ENCODE results near the gene IRF4.

The IRF4 gene

DNA sequence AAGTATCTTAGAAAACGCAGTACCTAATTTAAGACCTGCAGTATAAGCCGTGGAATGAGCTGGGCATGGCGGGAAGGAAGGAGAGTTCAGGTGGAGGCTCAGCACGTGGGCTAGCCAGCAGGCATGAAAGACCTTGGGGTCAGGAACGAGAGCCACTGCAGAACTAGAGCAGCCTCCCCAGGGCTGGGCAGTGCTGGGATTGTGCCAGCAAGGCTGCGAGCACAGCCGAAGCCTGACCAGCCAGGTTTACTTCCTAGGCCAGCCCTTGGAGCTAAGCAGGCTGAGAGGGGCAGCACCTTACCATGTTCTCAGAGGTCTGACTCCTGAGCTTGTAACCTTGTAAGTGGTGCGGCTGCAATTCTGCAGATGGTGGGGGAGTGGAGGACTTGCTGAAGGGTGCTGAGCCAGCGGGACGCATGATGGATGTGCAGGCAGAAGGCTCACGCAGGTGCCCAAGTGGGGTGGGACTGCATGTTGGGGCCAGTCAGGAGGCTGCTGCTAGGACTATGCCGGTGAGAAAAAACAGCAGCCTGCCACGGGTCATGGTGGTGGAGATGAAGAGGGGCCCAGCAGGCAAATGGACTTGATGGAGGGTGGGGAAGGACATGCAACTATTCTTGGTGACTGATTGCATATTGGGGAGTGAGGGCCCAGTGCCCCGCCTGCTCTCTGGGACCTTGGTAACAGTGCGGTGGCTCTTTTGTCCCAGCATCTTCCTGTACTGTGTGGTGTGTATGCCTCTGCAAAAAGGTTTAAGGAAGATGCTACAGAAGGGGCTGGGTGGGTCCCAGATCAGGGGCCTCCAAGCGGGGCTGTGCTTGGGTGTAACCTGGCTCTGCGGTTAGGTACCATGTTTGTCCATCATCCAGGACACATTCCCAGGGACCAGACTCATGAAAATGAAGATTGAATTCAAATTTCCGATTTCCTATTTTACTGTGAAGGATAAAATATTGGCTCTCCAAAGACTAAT is 37.6 kb upstream of the IRF4 start:
- DNase-seq (ENCODE audit: low read depth in 2 of 2), result no peak

DNA sequence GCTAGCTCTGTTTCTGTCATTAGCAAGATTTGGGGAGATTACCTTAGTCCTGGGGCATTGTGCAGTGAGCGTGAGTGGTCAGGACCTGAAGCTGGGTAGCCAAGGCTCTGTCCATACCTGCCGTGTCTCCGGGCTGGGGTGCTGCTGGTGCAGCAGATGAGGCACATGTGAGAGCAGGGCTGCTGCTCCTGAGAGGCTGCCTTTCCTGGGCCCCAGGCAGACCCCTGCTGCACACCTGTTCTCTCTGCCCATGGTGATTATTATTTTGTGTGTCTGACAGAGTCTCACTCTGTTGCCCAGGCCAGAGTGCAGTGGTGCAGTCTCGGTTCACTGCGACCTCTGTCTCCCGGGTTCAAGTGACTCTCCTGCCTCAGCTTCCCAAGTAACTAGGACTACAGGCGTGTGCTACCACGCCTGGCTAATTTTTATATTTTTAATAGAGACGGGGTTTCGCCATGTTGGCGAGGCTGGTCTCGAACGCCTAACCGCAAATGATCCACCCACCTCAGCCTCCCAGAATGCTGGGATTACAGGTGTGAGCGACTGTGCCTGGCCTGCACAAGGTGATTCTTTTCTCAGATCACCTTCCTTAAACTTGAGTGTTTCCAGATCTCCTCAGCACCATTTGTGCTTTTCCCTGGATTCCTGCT is 36.8 kb upstream of the IRF4 start:
- DNase-seq (ENCODE audit: low read depth in 2 of 2), result no peak

DNA sequence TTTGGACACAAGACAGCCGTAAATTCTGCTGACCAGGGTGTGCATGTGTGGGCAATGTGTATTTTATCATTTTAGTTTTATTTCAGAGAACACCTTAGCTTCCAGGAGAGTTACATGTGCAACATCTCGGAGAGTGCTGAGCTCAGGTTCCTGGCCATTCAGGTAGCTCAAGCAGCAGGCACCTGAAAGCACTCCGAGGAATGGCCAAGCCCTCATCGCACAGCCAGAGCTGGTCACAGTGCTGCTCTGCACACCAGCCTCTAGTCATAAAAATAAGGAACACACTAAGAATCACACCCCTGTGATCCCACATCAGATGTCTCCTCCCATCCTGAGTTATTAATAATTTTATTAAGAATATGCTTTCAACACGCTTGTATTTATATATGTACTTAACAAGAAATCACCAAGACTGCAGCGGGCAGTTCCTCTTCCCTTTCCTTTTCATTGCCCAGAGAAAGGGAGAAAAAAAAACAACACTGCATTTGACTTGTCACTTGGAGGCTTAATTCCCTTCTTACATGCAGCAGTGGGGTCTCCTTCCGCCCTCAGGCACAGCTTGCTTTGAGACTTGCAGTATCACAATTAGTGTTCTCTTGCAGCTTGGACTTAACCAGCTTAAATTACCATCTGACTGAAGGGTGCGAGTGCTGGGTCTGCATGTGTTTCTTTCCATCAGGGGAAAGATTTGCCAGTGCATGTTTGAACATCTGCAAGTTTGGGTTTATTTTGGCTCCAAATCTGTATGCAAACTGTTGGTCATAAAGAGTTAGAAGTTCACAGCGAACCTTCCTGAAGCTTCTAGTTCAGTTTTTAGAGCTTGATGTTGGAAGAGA is 36.0 kb upstream of the IRF4 start:
- no peak for DNase-seq (ENCODE audit: low read depth in 2 of 2)

DNA sequence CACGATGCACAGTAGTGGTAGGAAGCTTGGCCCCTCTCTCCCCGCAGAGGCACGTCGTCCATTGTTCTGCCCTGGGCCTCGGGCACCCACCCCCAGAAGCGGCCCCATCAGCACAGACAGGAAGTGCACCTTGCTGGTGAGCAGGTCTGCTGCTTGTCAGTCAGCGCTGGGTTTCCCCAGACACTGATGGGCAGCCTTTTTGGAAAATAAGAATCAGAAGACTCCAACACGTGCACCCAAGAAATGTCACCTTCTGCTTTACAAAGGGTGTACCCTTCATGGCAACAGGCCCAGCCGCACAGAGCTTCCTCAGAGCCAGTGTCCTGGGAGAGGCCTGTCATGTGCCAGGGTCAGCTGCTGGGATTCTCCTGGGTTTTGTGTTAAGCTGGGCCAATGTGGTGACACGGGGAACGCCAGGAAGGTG is 34.7 kb upstream of the IRF4 start:
- DNase-seq (ENCODE audit: low read depth in 2 of 2), result no peak

DNA sequence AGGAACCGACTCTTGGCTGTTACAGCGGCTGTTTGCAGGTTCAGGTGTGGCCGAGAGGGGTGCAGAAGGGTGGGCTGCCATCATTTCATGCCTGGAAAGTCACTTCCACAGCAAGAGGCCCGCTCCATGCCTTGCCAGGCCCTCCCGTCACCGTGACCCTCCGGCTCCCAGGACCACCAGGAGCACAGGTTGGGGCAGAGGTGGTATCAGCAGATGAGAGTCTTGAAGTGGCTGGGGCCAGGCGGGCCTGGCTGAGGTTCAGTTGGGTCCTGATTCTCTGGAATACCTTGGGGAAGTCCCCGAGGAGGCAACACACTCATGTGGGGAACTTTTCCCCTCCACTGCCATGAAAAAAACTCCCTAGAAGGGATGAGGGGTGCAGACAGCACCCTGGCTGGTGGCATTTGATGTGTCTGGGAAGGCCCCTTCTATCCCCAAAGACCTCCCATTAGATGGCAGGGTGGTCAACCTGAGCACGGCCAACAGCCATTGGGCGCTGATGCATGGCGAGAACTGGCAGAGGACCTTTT is 34.2 kb upstream of the IRF4 start:
- DNase-seq (ENCODE audit: low read depth in 2 of 2), result no peak

DNA sequence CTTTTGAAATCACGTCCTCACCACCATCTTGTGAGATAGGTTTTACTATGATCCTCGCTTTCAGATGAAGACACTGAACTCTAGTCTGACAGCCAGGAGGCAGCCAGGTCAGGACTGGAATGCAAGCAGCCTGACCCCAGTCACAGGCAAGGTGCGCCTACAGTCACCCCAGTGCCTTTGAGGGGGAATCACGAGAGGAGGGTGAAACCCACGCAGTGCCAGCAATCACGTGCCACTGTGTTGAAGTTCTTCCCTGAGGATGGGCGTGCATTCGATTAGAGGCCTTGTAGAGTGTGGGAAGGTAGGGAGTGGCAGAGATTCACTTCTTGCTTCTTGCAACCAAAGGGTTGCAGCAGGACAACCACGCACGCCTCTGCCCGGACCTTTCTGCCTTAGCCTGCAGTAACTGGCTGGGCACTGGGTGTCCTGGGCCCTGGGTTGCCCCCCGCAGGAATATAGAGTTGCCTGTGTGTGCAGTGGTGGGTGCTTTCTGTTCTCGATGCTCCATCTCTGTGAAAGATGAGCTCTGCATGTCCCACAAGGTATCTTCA is 33.7 kb upstream of the IRF4 start:
- no peak for DNase-seq (ENCODE audit: low read depth in 2 of 2)

DNA sequence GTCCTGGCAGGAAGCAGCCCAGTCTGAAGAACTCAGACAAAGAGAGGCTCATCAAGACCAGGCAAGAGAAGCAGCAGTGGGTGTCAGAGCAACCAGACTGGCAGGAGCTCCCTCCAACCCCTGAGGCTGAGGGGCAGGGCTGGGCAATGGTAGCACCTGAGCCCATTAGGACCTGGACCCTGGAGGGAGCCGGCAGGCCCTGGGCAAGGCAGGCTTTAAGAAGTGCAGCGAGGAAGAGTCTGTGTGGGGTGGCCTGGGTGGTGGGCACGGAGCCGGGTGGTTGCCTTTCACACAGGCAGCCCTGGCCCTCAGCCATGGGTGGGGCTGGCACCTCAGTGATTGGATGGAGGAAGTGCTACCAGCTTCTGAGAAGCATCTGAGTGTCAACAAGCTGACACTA is 33.1 kb upstream of the IRF4 start:
- DNase-seq (ENCODE audit: low read depth in 2 of 2), result no peak

DNA sequence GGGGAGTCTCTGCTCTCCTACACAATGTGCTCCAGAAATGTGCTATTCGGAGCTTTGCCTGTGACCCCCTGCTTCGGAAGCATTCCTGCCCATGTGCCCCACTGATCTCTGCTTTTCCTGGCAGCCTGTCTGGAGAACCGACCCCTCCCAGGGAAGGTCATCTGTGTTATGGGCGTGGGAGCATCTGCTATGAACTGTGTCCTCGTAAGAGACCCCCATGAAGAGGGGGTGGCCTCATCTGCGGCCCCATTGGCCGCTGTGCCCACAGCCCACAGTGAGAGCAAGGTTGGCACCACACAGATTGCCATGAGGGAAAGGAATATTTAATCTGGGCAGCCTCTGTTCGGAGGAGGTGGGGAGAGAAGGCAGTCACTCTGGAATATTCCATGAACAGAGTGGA is 32.7 kb upstream of the IRF4 start:
- DNase-seq (ENCODE audit: low read depth in 2 of 2), result no peak

DNA sequence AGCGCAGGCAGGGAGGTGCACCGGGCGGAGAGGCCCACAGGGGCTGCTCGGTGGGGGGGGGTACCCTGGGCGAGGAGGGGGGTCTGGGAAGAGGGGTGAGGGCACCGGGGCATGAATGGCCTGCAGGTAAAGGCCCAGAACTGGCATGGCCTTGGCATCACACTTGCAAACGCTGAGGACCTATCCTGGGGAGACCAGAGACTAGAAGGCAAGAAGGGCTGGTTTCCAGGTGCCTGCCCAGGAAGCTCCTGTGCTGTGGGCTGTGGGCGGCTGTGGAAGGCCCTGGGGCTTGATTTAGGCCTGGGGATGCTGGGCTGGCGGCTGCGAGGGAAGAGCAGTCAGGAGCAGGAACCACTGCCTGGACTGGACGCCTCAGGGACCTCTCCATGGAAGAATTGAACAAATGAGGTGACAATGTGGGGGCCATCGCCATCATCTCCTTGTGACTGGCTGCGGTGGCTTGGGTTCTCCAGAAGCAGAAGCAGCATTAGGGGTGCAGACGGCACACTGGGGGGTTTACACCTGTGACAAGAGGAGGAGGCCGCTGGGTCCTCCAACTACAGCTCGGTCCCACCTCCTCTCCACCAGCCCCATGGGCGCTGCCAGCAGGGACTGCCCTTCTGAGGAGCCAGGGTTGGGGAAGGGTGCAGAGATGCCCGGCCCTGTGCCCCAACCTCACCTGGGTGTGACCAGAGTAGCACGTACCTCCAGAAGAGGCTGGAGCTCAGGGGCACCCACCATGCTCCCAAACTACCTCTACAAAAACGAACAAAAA is 32.1 kb upstream of the IRF4 start:
- DNase-seq (ENCODE audit: low read depth in 2 of 2), result no peak

DNA sequence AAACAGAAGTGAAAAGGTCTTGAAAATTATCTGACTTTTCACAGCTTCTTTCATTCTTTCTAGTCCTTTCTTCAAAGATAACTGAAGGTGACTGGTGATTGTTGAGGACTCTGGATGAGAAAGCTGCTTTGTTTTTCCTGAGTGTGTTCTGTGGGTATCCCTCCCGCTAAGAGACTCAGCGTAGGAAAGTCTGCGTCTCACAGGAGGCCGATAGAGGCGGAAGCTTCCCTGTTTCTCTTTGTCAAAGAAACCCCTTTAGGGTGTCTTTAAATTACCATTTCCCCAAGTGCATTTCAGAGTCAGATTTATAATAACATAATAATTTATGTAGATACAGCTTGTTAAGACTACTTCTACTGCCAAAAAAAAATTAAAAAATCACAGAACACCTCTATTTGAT is 31.2 kb upstream of the IRF4 start:
- DNase-seq (ENCODE audit: low read depth in 2 of 2), result no peak

DNA sequence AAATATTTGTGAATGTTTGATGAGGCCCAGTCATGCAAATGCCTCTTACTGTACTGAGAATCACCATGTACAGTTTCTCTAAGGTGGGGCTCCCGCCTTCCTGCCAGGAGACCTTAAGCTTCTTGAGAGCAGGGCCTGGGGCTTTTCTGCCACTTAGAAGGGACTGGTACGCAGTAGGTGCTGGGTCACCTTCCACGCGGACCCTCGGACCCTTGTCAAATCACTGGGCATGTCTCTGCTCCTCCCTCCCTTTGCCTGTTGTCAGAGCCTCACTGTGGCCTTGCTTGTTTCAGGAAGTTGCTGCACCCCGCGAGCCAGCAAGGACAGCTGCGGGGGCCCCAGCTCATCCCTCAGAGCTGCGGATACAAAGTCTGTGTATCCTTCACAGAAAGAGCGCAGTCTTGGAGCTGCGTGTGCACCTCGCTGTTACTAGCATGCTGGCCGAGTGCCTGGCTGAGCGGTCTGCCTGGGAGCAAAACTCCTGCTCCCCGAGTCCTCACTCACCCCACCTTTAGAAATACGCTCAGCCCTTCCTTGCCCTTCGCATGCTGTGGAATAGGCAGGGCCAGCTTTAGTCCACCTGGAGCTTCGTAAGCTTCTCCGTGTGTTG is 30.7 kb upstream of the IRF4 start:
- DNase-seq (ENCODE audit: low read depth in 2 of 2), result no peak

DNA sequence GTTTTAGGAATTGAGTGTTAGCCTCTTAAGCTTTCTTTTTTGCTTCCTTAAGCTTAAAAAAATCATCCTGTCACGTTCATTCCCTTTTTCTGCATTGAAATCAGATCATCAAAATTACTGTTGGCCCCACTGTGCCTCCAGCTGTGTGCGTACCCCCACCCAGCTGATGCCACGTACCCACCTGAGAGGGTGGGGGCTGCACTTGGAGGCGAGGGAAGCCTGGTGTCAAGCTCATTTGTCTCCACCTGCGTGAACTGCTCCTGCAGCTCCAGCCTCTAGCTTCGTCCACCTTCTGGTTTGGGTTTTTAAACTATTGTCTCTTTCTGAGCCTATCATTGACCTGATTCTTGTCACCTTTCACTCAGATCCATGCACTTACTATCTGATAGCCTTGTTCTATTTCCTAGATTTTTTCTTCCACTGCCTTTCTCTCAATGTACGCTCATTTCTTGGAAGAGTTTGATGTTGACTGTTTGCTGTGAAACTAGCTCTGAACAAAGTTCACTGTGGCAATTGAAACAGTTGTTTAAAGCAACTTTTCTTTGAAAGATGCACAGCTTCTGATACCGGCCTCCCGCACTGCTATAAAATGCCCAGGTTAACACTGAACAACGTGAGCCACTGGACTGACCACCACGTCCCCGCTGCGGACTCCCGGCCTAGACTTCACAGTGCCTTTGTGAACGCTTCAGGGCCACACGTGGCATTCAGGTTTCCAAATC is 30.0 kb upstream of the IRF4 start:
- no peak for DNase-seq (ENCODE audit: low read depth in 2 of 2)

DNA sequence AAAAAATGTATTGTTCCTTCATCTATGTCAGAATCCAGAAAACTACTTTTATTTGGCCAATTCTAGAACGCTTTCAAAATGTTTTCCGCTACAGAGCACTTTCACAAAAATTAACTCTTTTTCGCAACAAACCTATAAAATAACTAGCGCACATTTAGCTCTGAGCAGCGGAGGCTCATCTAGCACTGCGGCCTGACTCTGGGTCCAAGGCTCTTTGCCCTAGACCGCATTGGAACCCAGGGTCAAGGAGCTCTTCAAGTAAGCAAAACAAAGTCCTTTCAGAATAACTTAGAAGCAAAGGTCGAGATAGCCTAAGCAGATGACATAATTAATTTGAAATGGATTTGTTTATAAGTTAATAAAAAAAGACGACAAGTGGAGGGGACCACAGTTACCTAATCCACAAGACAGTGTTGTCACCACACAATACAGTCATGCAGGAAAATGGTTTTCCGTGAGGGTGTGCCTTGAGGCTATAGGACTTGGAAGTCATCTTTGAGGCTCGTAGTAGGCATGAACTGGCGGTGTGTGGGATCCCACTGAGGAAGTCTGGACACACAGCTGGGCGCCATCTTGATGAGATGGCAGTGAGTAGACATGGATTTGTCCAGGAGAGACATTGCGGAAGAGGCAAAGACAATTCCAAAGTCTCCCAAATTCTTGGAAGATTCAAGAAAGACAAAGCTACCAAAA is 29.2 kb upstream of the IRF4 start:
- DNase-seq (ENCODE audit: low read depth in 2 of 2), result no peak

DNA sequence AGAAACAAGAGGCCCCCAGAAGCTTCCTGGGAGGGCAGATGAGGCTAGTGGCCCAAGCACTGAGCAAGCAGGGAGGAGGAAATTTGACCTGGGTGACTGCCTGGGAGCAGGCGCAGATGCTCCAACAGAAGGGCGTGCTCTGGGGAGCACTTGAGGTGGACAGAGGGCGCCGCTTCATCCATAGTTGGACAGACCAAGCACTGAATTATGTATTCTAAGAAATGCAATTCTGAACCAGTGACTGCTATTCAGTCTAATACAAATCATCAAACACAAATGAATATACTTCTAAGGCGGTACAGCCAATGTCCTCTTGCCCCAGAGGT is 28.7 kb upstream of the IRF4 start:
- no peak for DNase-seq (ENCODE audit: low read depth in 2 of 2)

DNA sequence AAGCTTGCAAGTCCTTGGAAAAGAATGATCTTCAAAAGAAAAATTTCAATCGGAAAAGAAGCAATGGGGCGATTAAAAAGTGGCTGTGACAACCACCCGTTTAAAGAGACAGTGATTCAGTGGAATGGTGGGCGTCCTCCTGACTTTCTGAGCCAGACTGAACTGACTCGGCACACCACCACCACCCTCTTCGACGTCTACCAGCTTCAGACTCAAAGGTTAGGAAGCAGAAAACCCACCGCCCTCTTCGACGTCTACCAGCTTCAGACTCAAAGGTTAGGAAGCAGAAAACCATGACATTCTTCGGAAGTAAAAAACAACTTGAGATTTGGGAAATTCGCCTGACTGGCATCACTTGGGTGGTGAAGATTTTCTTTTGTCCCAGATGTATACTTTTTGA is 28.3 kb upstream of the IRF4 start:
- no peak for DNase-seq (ENCODE audit: low read depth in 2 of 2)

DNA sequence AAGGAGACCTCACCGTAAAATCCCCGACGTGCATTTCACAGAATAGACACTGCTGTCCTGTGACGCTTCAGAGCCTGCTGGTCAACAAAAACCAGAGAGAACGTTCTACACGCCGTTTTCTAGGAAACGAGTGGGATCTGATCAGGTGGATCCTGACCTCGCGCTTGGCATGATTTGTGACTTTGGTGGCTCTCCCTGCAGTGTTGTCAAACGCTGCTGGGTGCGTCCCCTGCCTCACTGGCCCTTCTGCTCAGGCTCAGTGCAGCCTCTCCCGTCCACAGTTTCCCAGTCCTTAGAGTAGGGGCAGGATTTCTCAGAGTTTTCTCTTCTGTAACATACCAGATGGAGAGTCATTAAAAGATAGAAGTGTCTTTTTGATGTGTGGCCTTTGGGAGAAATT is 27.6 kb upstream of the IRF4 start:
- DNase-seq (ENCODE audit: low read depth in 2 of 2), result no peak

DNA sequence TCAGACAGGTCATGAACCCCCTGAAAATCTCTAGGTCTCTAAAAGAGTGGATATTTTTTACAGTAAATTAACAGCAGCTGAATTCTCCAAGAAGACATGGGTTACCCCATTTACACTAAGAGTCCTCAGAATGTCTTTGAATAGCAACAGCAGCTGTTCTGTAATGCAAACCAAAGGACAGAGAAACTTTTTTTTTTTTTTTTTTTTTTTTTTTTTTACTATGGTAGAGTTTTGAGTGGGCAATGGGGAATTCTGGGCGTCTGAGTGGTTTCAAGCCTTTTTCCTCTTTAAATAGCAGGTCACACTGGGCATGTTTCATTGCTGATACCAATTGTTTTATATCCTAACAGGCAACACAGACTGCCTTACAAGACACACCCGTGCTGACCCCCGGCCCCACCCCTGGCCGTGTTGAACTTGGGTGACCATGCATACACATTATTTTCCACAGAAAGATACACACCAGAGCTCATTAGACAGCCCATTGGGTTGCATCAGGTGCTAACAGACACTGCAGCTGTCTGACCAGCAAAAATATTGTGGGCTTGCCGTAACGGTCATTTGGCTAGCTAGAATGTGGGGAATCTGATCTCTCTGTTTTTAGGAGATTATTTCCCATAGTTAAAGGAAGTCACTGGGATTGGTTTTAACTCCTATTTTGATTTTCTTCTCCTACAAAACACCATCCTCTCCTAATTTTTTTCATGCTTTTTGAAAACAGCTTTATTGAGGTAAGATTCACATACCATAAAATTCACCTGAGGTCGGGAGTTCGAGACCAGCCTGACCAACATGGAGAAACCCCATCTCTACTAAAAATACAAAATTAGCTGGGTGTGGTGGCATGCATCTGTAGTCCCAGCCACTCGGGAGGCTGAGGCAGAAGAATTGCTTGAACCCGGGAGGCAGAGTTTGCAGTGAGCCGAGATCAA is 26.7 kb upstream of the IRF4 start:
- DNase-seq (ENCODE audit: low read depth in 2 of 2), result no peak

DNA sequence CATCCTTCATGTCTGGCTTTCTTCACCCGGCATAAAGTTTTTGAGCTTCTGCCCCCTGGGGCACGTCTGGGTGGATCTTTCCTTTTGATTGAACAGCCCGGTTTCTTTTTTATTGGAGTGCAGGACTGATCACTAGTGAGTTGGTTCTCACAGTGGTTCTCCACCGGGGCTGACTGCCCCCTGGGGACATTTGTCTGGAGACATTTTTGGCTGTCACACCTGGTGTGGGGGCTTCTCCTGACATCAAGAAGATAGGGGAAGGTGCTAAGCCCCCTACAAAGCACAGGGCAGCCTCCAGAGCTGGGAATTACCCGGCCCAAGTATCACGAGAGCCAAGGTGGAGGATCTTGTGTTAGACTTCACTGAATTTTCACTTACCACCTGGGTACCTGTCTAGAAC is 25.7 kb upstream of the IRF4 start:
- no peak for DNase-seq (ENCODE audit: low read depth in 2 of 2)

All from stimulated activated CD8-positive, alpha-beta memory T cell treated with anti-CD3 and anti-CD28 coated beads, Interleukin-7, amount 100 ng/mL, for 1 hour (primary cell).